HepG2 (cell line): ENCODE results near the gene TRIM54. TPM values are rescaled to one million over a fixed set of nuclear protein-coding genes. Genes with fewer than 3 reads are reported as not detected.
A peak's percentile ranks its signal among the peaks of the same experiment; 100 is the strongest.

Experiments
- ARID5B ChIP-seq: IDR thresholded peaks from 2 replicates; pipeline ENCODE4 v1.4.0; 2020; ENCODE audit warnings: mild to moderate bottlenecking, missing genetic modification reagents
- CCAR2 ChIP-seq: fragments of 200-400 bp; formaldehyde crosslinking; optimal IDR thresholded peaks from 2 replicates; pipeline ENCODE3; 2018; ENCODE audit warnings: low read depth, mild to moderate bottlenecking, low read length, moderate library complexity
- CREBL2 ChIP-seq: sonication (generic); formaldehyde crosslinking; IDR thresholded peaks from 2 replicates; pipeline ENCODE4 v1.8.1; 2023; ENCODE audit warnings: missing genetic modification reagents, mild to moderate bottlenecking, borderline replicate concordance
- DRAP1 ChIP-seq: IDR thresholded peaks from 2 replicates; pipeline ENCODE4 v1.6.1; 2016; ENCODE audit warnings: missing genetic modification reagents, missing compliant biosample characterization
- ERF ChIP-seq: IDR thresholded peaks from 2 replicates; pipeline ENCODE4 v1.6.1; 2018; ENCODE audit warnings: missing biosample characterization, missing genetic modification reagents
- NR2F1 ChIP-seq, 2 experiments: fragments of 450-650 bp in 1 of 2; formaldehyde crosslinking in 1 of 2; IDR thresholded peaks; 2 replicates each; pipeline versions ENCODE4 v1.5.0 to v1.6.1; 2016 to 2020; ENCODE audit warnings: mild to moderate bottlenecking in 1 of 2, missing compliant biosample characterization in 1 of 2, missing genetic modification reagents in 1 of 2, moderate library complexity in 1 of 2
- PBX3 ChIP-seq: sonication (generic); formaldehyde crosslinking; IDR thresholded peaks from 2 replicates; pipeline ENCODE4 v1.8.1; 2023; ENCODE audit warnings: missing genetic modification reagents, inconsistent platforms, borderline replicate concordance
- SKI ChIP-seq: fragments of 450-650 bp; IDR thresholded peaks from one replicate; pipeline ENCODE4 v1.6.1; 2018; ENCODE audit warnings: mild to moderate bottlenecking; ENCODE audit not compliant: partially characterized antibody
- SP140L ChIP-seq: sonication (generic); formaldehyde crosslinking; IDR thresholded peaks from 2 replicates; pipeline ENCODE4 v1.4.0; 2020; ENCODE audit warnings: missing genetic modification reagents, borderline replicate concordance
- TSC22D2 ChIP-seq: sonication (generic); formaldehyde crosslinking; IDR thresholded peaks from 2 replicates; pipeline ENCODE4 v1.5.1; 2020; ENCODE audit warnings: missing genetic modification reagents, mild to moderate bottlenecking, borderline replicate concordance
- ZNF225 ChIP-seq: sonication (generic); formaldehyde crosslinking; IDR thresholded peaks from 2 replicates; pipeline ENCODE4 v1.4.0; 2020; ENCODE audit warnings: mild to moderate bottlenecking, missing genetic modification reagents
- polyA plus RNA-seq, 8 experiments: library from polyadenylated mRNA; depleted of rRNA in 3 of 8; stranded (reverse) in 7 of 8; unstranded in 1 of 8; fragments of >200 nt; fragmentation: Illumina TruSeq in 4 of 8; extraction: Trizol in 4 of 8; gene quantifications; 2 replicates each; pipeline versions ENCODE4 v1.2.1 to v1.2.3, GENCODE V29; 2011 to 2016; ENCODE audit warnings: low read depth in 4 of 8, missing spikeins in 1 of 8, mixed read lengths in 1 of 8; ENCODE audit not compliant: insufficient read depth in 1 of 8
- total RNA-seq, 5 experiments: library from RNA; depleted of rRNA; stranded (reverse); fragments of >200 nt; fragmentation: Illumina TruSeq; extraction: Trizol; gene quantifications; 2 replicates each; pipeline ENCODE4 v1.2.3, GENCODE V29; 2016; ENCODE audit warnings: low read depth in 1 of 5
- TF ChIP-seq, protein P1 (sequence below), 2 experiments: sonication (generic) in 1 of 2; formaldehyde crosslinking in 1 of 2; IDR thresholded peaks; 2 replicates each; pipeline versions ENCODE4 v1.4.0 to v1.6.1; 2018 to 2020; ENCODE audit warnings: missing genetic modification reagents in 2 of 2, borderline replicate concordance in 1 of 2, low read depth in 1 of 2, mild to moderate bottlenecking in 1 of 2, missing biosample characterization in 1 of 2
- TF ChIP-seq, protein P2 (sequence below): sonication (generic); formaldehyde crosslinking; IDR thresholded peaks from 2 replicates; pipeline ENCODE4 v1.8.0; 2022; ENCODE audit warnings: missing genetic modification reagents, mild to moderate bottlenecking, moderate library complexity, borderline replicate concordance
- TF ChIP-seq, protein P3 (sequence below): sonication (generic); formaldehyde crosslinking; IDR thresholded peaks from 2 replicates; pipeline ENCODE4 v1.8.0; 2022; ENCODE audit warnings: low read depth, missing genetic modification reagents

Gene TRIM54
- total and polyA plus RNA-seq, 2 of the 13 experiments (the other 11 are each of a cell fraction or from before 2014, with no cell fraction given), result 0.07 to 0.13 TPM

DNA sequence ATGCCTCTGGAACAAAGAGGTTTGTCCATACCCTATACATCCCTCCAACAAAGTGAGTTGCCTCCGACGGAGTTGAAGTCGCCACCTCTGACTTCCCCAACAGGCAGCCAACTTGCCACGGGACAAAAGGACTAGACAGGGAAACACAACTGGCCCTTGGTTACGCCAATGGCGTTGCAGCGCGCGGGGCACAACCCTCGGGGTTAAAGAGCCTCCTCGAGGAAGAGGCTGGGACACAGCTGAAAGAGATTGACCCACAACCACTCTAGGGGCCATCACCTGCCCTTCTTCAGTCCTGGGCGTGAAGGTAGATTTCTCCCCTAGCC, 73.8 kb downstream of the TRIM54 start (continued):
- TF ChIP-seq, protein P1, sequence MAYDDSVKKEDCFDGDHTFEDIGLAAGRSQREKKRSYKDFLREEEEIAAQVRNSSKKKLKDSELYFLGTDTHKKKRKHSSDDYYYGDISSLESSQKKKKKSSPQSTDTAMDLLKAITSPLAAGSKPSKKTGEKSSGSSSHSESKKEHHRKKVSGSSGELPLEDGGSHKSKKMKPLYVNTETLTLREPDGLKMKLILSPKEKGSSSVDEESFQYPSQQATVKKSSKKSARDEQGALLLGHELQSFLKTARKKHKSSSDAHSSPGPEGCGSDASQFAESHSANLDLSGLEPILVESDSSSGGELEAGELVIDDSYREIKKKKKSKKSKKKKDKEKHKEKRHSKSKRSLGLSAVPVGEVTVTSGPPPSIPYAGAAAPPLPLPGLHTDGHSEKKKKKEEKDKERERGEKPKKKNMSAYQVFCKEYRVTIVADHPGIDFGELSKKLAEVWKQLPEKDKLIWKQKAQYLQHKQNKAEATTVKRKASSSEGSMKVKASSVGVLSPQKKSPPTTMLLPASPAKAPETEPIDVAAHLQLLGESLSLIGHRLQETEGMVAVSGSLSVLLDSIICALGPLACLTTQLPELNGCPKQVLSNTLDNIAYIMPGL (CRISPR knock-in tag; IDR thresholded peaks at IDR 0.05; ENCODE audit: borderline replicate concordance in 1 of 2, low read depth in 1 of 2), result peak in 1 of 2 experiments; percentile 17; a peak in 1 of 4 replicates
- TF ChIP-seq SKI, result no peak
- TF ChIP-seq PBX3, result no peak
- TF ChIP-seq SP140L (CRISPR knock-in tag), result no peak
- 0 out of 2 replicates have a peak, but pooled peaks have one; percentile 13 for TF ChIP-seq CREBL2
- TF ChIP-seq TSC22D2 (CRISPR knock-in tag), result 0 out of 2 replicates have a peak, but pooled peaks have one; percentile 9
- TF ChIP-seq ZNF225, result no peak
- peak; percentile 69 for TF ChIP-seq DRAP1
- TF ChIP-seq NR2F1 (CRISPR knock-in tag; IDR thresholded peaks at IDR 0.05), result peak in 1 of 2 experiments; percentile 17; a peak in 1 of 4 replicates
- TF ChIP-seq CCAR2, result no peak
- TF ChIP-seq, protein P2, sequence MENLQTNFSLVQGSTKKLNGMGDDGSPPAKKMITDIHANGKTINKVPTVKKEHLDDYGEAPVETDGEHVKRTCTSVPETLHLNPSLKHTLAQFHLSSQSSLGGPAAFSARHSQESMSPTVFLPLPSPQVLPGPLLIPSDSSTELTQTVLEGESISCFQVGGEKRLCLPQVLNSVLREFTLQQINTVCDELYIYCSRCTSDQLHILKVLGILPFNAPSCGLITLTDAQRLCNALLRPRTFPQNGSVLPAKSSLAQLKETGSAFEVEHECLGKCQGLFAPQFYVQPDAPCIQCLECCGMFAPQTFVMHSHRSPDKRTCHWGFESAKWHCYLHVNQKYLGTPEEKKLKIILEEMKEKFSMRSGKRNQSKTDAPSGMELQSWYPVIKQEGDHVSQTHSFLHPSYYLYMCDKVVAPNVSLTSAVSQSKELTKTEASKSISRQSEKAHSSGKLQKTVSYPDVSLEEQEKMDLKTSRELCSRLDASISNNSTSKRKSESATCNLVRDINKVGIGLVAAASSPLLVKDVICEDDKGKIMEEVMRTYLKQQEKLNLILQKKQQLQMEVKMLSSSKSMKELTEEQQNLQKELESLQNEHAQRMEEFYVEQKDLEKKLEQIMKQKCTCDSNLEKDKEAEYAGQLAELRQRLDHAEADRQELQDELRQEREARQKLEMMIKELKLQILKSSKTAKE, result 0 out of 2 replicates have a peak, but pooled peaks have one; percentile 28
- TF ChIP-seq, protein P3, sequence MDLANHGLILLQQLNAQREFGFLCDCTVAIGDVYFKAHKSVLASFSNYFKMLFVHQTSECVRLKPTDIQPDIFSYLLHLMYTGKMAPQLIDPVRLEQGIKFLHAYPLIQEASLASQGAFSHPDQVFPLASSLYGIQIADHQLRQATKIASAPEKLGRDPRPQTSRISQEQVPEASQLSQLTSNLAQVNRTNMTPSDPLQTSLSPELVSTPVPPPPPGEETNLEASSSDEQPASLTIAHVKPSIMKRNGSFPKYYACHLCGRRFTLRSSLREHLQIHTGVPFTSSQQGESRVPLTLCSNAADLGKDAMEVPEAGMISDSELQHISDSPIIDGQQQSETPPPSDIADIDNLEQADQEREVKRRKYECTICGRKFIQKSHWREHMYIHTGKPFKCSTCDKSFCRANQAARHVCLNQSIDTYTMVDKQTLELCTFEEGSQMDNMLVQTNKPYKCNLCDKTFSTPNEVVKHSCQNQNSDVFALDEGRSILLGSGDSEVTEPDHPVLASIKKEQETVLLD (CRISPR knock-in tag), result peak; percentile 1; the same call in 1 of the 2 replicates
- TF ChIP-seq ERF (CRISPR knock-in tag), result peak; percentile 14; the same call in 1 of the 2 replicates
- no peak for TF ChIP-seq ARID5B (CRISPR knock-in tag)
